A549 (cell line): ENCODE results near the gene ARMH4. TPM values are rescaled to one million over a fixed set of nuclear protein-coding genes. Genes with fewer than 3 reads are reported as not detected.

Experiments
- ATAC-seq, 2 experiments: fragments of 200-7000 bp in 1 of 2; fragments of >200 bp in 1 of 2; cut with Nextera tagmentation in 1 of 2; cut with Tn5 transposase in 1 of 2; 3 replicates each; pipeline versions ENCODE4 v1.8.0 to v1.9.1; 2018 to 2020; ENCODE audit warnings: mild to moderate bottlenecking in 1 of 2, moderate library complexity in 1 of 2
- CTCF ChIA-PET: fragments of 300-600 bp; sonication (Branson Sonifier 250); formaldehyde crosslinking; extraction: SDS; loops from one replicate; lab custom pipeline; 2021; ENCODE audit warnings: antibody characterized with exemption, inconsistent platforms; lab: Yijun Ruan, JAX
- POLR2A ChIA-PET: fragments of 350-600 bp; formaldehyde crosslinking; extraction: SDS; loops from one replicate; lab custom pipeline; 2021; ENCODE audit warnings: antibody characterized with exemption, inconsistent platforms; lab: Yijun Ruan, JAX
- DNase-seq, 2 experiments: peaks; one replicate each; pipeline versions ENCODE4 v3.0.0 to v3.0.0-alpha.2; 2011 to 2016; ENCODE audit warnings: low read depth in 1 of 2, low spot score in 1 of 2
- FAIRE-seq: peaks from 2 replicates; lab custom pipeline; 2011; peaks lifted over from hg19 to GRCh38; lab: Jason Lieb, UNC
- H3K27ac ChIP-seq, 2 experiments: fragments of >200 bp; sonication (Bioruptor Twin); formaldehyde crosslinking; 3 replicates each; pipeline ENCODE4 v1.5.1; 2016 to 2017
- H3K4me1 ChIP-seq: fragments of >200 bp; sonication (Bioruptor Twin); formaldehyde crosslinking; 3 replicates; pipeline ENCODE4 v1.6.1; 2016
- H3K4me2 ChIP-seq: fragments of >200 bp; sonication (Bioruptor Twin); formaldehyde crosslinking; 3 replicates; pipeline ENCODE4 v1.6.1; 2016
- H3K4me3 ChIP-seq: fragments of >200 bp; sonication (Bioruptor Twin); formaldehyde crosslinking; 3 replicates; pipeline ENCODE4 v1.5.1; 2016
- H3K9me3 ChIP-seq: fragments of >200 bp; sonication (Bioruptor Twin); formaldehyde crosslinking; 3 replicates; pipeline ENCODE4 v1.6.1; 2016
- ATOH8 ChIP-seq: fragments of 250-450 bp; sonication (Bioruptor Pico); IDR thresholded peaks from 2 replicates; pipeline ENCODE4 v1.5.0; 2020; ENCODE audit warnings: low read depth, mild to moderate bottlenecking, moderate library complexity
- BHLHE40 ChIP-seq: IDR thresholded peaks from 2 replicates; pipeline ENCODE4 v1.6.1; 2012; ENCODE audit warnings: low read depth, low read length, inconsistent platforms
- CBX8 ChIP-seq: fragments of 200-600 bp; sonication (generic); IDR thresholded peaks from 2 replicates; pipeline ENCODE4 v1.6.1; 2016
- CHD4 ChIP-seq: fragments of 200-600 bp; sonication (generic); IDR thresholded peaks from 2 replicates; pipeline ENCODE4 v1.6.1; 2016; ENCODE audit warnings: antibody characterized with exemption, mild to moderate bottlenecking, borderline replicate concordance
- E2F6 ChIP-seq: IDR thresholded peaks from 2 replicates; pipeline ENCODE4 v1.6.1; 2012; ENCODE audit warnings: low read depth, borderline replicate concordance
- ELK1 ChIP-seq: fragments of 150-350 bp; IDR thresholded peaks from 2 replicates; pipeline ENCODE4 v1.6.1; 2014; ENCODE audit warnings: low read depth, mild to moderate bottlenecking, low read length
- ESRRA ChIP-seq: fragments of 150-350 bp; IDR thresholded peaks from 2 replicates; pipeline ENCODE4 v1.6.1; 2014; ENCODE audit warnings: mild to moderate bottlenecking, low read length, borderline replicate concordance
- FOSB ChIP-seq: fragments of 250-450 bp; sonication (Bioruptor Pico); IDR thresholded peaks from 2 replicates; pipeline ENCODE4 v1.5.0; 2020; ENCODE audit warnings: mild to moderate bottlenecking, moderate library complexity
- GATA3 ChIP-seq: IDR thresholded peaks from 2 replicates; pipeline ENCODE4 v1.6.1; 2012; ENCODE audit warnings: borderline replicate concordance
- HDAC2 ChIP-seq: fragments of 200-600 bp; sonication (generic); IDR thresholded peaks from 2 replicates; pipeline ENCODE4 v1.6.1; 2016
- HES2 ChIP-seq: fragments of >200 bp; sonication (Bioruptor Twin); formaldehyde crosslinking; IDR thresholded peaks from 2 replicates; pipeline ENCODE4 v1.6.1; 2016
- JUNB ChIP-seq: fragments of >200 bp; sonication (Bioruptor Twin); formaldehyde crosslinking; IDR thresholded peaks from 2 replicates; pipeline ENCODE4 v1.6.1; 2016
- KDM5A ChIP-seq: fragments of 200-600 bp; sonication (generic); IDR thresholded peaks from 2 replicates; pipeline ENCODE4 v1.6.1; 2016; ENCODE audit warnings: antibody characterized with exemption, mild to moderate bottlenecking
- MAFK ChIP-seq: fragments of 450-650 bp; IDR thresholded peaks from 2 replicates; pipeline ENCODE4 v1.6.1; 2014; ENCODE audit not compliant: partially characterized antibody
- MAZ ChIP-seq: fragments of 150-350 bp; IDR thresholded peaks from 2 replicates; pipeline ENCODE4 v1.6.1; 2014; ENCODE audit warnings: antibody characterized with exemption, low read depth, low read length, borderline replicate concordance
- MYC ChIP-seq: IDR thresholded peaks from 2 replicates; pipeline ENCODE4 v1.6.1; 2012; ENCODE audit warnings: mild to moderate bottlenecking, inconsistent platforms, low read length, improper control_type of control experiment, borderline replicate concordance
- PBX3 ChIP-seq: IDR thresholded peaks from 2 replicates; pipeline ENCODE4 v1.6.1; 2012
- POLR2A ChIP-seq: IDR thresholded peaks from 2 replicates; pipeline ENCODE4 v1.6.1; 2012; ENCODE audit warnings: mild to moderate bottlenecking, low read length
- POLR2AphosphoS2 ChIP-seq: conservative IDR thresholded peaks from 2 replicates; pipeline ENCODE4 v1.6.1; 2012; ENCODE audit warnings: low read length, improper control_type of control experiment, inconsistent platforms
- RAD21 ChIP-seq, 2 experiments: fragments of >200 bp in 1 of 2; sonication (Bioruptor Twin) in 1 of 2; formaldehyde crosslinking in 1 of 2; IDR thresholded peaks in 1 of 2; conservative IDR thresholded peaks in 1 of 2; 2 replicates in 1 of 2; 3 replicates in 1 of 2; pipeline ENCODE4 v1.6.1; 2012 to 2018; ENCODE audit warnings: inconsistent platforms in 1 of 2
- RARB ChIP-seq: fragments of 250-450 bp; sonication (Bioruptor Pico); IDR thresholded peaks from 2 replicates; pipeline ENCODE4 v1.8.0; 2021; ENCODE audit warnings: mild to moderate bottlenecking, moderate library complexity
- RFX5 ChIP-seq: fragments of 450-650 bp; IDR thresholded peaks from 2 replicates; pipeline ENCODE4 v1.7.1; 2014; ENCODE audit warnings: antibody characterized with exemption, mild to moderate bottlenecking, moderate library complexity
- RNF2 ChIP-seq: fragments of 200-600 bp; sonication (generic); IDR thresholded peaks from 2 replicates; pipeline ENCODE4 v1.6.1; 2016; ENCODE audit warnings: low read depth, mild to moderate bottlenecking, antibody characterized with exemption, moderate library complexity, borderline replicate concordance
- SREBF2 ChIP-seq: fragments of 450-650 bp; IDR thresholded peaks from 2 replicates; pipeline ENCODE4 v1.6.1; 2014; ENCODE audit warnings: mild to moderate bottlenecking, moderate library complexity
- USF2 ChIP-seq: fragments of 450-650 bp; IDR thresholded peaks from 2 replicates; pipeline ENCODE4 v1.6.1; 2014; ENCODE audit warnings: antibody characterized with exemption
- ZFP36 ChIP-seq: fragments of 450-650 bp; IDR thresholded peaks from 2 replicates; pipeline ENCODE4 v1.6.1; 2014; ENCODE audit warnings: borderline replicate concordance; ENCODE audit not compliant: partially characterized antibody
- ZNF302 ChIP-seq: fragments of 250-450 bp; sonication (Bioruptor Pico); IDR thresholded peaks from 2 replicates; pipeline ENCODE4 v1.9.0; 2021; ENCODE audit warnings: inconsistent platforms, mild to moderate bottlenecking, moderate library complexity
- WGBS: methylation state at CpG from one replicate; pipeline ENCODE4 v1.1.6; 2017; ENCODE audit errors: missing lambda C conversion rate; 5-methylcytosine and 5-hydroxymethylcytosine counted together
- polyA plus RNA-seq, 4 experiments: library from polyadenylated mRNA; depleted of rRNA in 3 of 4; stranded (reverse); fragments of >200 nt; fragmentation: RNase III in 1 of 4; extraction: RNeasy Plus Mini Kit Qiagen cat#74134 plus additional on column Dnase treatment in 1 of 4; gene quantifications; 2 replicates in 3 of 4; 3 replicates in 1 of 4; pipeline ENCODE4 v1.2.3, GENCODE V29; 2011 to 2017

ARMH4 gene
- polyA plus RNA-seq, 2 of the 4 experiments (the other 2 are of a cell fraction), result 0.56 to 0.77 TPM

GRCh38 chr14:58048219-58048618 is 103.8 kb downstream of the ARMH4 start:
- DNase-seq (no peak), FAIRE-seq (no peak), ATAC-seq (no peak)
- 66% methylated on average over 5 of the region's 5 CpGs for WGBS
- Histone ChIP-seq H3K4me2 (no peak overlapping the region), H3K4me1 (no peaks in the 10 kb centered on the region), H3K9me3 (no peaks in the 10 kb centered on the region), H3K27ac (no peak overlapping the region), H3K4me3 (no peak overlapping the region)
- POLR2A ChIA-PET, result no interaction called here
- CTCF ChIA-PET, result interaction anchor here (2.1 kb wide), 1 partner anchor 25 kb away, joined by 9 read pairs; no protein-coding TSS in a partner anchor
- TF ChIP-seq MAFK, result no peak
- TF ChIP-seq RAD21 (conservative IDR thresholded peaks at IDR 0.05 in 1 of 2, IDR thresholded peaks at IDR 0.05 in 1 of 2), result no peak

- Histone ChIP-seq H3K4me3 (no peak overlapping the region), H3K27ac (no peak overlapping the region), H3K4me2 (no peak overlapping the region), H3K4me1 (no peaks in the 10 kb centered on the region), H3K9me3 (no peaks in the 10 kb centered on the region)
- no peak for FAIRE-seq
- no peak for TF ChIP-seq ZFP36
- TF ChIP-seq FOSB (CRISPR knock-in tag), result no peak
- no peak for TF ChIP-seq RFX5
- TF ChIP-seq CHD4, result no peak
- TF ChIP-seq RAD21 (conservative IDR thresholded peaks at IDR 0.05 in 1 of 2, IDR thresholded peaks at IDR 0.05 in 1 of 2), result no peak
- no peak for TF ChIP-seq ATOH8 (CRISPR knock-in tag)
- no peak for TF ChIP-seq CBX8
- no peak for TF ChIP-seq POLR2A
- no peak for TF ChIP-seq POLR2AphosphoS2
- TF ChIP-seq RNF2, result no peak
- no peak for TF ChIP-seq MAFK
- no peak for TF ChIP-seq BHLHE40
- ATAC-seq, result no peak
- CTCF ChIA-PET, result no interaction called here
- DNase-seq, result no peak
- POLR2A ChIA-PET, result no interaction called here
Observed at GRCh38 chr14:58027904-58028303, 124.1 kb downstream of the ARMH4 start.

GRCh38 chr14:58026967-58027366 is 125.0 kb downstream of the ARMH4 start:
- 20% methylated on average over 1 of the region's 1 CpG for WGBS
- DNase-seq (no peak), FAIRE-seq (no peak), ATAC-seq (no peak)
- ChIA-PET POLR2A (no interaction called here), CTCF (no interaction called here)
- Histone ChIP-seq H3K4me3 (no peak overlapping the region), H3K4me1 (no peaks in the 10 kb centered on the region), H3K4me2 (no peak overlapping the region), H3K27ac (no peak overlapping the region), H3K9me3 (no peaks in the 10 kb centered on the region)
- no peak for TF ChIP-seq GATA3
- TF ChIP-seq CHD4, result no peak
- TF ChIP-seq MAFK, result no peak
- TF ChIP-seq ESRRA, result no peak
- TF ChIP-seq HDAC2, result no peak
- TF ChIP-seq ZNF302, result no peak
- no peak for TF ChIP-seq MYC
- no peak for TF ChIP-seq MAZ
- no peak for TF ChIP-seq E2F6
- TF ChIP-seq ELK1, result no peak
- no peak for TF ChIP-seq KDM5A
- no peak for TF ChIP-seq HES2
- TF ChIP-seq RARB, result no peak
- no peak for TF ChIP-seq RNF2
- TF ChIP-seq SREBF2, result no peak
- TF ChIP-seq USF2, result no peak
- TF ChIP-seq JUNB, result no peak
- no peak for TF ChIP-seq PBX3
